Measurements from ENCODE around the gene CETN1.

The CETN1 gene

DNA sequence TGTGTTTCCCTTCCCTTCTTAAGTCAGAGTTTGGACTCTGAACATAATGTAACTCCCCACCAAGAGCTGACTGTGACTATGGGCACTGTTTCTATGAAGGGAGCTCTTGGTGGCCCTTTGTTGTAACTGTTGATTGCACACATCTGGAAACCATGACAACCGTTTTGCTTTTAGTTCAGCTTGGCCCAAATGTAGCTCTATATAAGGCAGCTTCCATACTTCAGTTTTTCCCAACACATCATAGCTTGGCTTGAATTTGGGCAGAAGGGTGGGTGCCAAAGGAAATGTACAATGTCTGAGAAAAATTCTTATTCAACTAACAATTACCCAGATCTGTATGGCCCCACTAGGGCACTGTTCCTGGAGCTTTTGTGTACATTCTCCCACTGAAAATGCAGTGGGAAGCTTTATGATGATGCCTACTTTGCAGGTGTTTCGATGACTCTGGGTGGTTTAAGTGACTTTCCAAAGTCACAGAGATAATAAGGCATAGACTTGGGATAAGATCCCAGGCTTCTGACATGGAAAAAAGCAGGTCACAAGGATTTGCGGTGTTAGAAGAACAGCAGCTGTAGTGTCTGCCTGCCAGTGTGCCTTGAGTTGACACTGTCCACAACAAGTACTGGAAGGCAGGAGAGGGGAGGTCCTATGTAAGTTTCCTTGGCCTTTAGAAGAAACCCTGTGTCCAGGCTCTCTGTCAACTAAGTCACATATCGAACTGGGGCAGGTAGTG lies 2.4 kb upstream of the CETN1 start:
- no peak for DNase-seq

DNA sequence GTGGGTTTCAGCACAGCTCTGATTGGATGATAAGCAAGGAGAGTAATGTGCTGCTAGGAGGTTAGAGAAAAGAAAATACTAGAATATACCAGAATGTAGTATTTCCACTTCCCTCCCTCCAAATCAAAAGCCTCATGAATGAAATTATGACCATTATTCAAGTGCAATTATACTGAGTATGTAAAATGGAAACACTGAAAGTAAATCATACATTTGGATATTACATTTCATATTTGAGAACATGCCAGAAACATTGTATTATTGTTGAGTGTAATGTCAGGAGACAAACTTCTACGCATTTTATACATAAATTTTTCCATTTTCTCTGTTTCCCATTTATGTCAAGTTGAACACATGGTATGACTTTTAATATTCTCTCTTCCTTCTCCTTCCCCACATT lies 942 bp upstream of the CETN1 start:
- DNase-seq = no peak

DNA sequence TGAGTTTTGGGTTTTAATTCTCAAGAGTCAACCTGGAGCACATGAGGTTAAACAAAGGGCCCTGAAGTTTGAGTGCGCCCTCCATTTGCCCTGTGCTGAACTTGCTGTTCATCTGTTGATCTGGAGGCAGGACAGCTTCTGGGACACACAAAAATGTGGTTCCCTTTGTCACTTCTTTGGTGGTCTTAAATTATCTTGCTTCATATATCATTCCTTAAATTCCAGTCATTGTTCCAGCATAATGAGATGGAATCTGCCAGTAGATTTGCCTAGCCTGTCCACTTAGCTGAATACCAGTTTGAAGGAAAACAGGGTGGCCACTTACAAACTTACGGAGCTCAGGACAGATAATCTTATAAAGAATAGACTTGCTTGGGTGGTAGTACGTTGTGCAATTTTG lies 916 bp downstream of the CETN1 start:
- DNase-seq = no peak

DNA sequence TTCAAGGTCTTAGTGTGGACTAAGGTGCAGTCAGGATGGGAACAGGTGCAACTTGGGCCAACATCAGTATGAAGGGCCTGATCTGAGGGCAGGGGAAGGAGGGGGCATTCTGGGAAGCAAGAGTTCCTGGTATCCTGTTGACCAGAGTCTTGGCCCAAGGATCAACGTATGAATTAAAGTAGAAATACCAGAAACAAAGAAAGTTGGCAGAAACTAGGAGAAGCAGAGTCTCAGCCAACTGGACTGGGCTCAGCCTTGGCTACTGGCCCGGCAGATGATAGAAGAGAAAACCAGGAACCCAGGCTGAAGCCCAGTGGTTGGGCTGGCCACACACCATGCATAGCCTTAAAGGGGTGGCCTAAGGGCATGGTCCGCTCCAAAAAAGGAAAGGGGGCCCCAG lies 2.3 kb downstream of the CETN1 start:
- DNase-seq = no peak

DNA sequence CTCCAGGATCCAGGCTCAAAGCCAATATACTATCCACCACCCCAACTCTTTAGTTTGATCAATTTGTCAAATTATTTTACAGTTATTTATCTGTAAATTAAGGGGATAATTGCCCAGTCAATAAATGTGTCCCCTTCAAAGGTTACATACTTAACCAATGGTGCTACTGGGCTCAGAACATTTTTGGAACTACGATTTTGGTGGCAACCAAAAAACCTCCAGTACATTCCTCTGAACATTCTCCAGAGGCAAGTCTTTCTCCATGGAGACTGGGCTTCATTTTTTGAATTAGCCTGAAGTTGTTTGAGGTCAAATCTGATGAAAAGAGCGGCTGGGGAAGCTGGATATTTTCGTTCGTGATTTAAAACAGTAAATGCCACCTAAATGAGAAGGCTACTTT lies 14.9 kb downstream of the CETN1 start:
- DNase-seq = no peak

DNA sequence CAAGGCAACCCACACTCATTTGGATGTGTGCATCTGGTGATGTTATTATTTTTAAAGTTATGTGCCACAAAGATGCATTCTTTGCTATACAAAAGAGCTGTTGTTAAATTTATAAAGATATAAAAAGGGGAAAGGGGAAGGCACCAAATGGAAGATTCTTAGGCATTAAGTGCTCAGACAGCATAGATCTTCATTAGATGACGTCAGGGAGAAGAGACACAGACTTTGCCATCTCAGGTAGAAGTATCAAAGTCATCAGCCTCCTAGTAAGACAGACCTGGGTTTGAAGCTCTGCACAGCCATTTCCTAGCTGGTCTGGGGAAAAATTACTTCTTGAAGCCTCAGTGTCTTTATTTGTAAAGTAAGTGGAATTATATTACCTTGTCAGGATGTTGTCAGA lies 15.4 kb downstream of the CETN1 start:
- no peak for DNase-seq

DNA sequence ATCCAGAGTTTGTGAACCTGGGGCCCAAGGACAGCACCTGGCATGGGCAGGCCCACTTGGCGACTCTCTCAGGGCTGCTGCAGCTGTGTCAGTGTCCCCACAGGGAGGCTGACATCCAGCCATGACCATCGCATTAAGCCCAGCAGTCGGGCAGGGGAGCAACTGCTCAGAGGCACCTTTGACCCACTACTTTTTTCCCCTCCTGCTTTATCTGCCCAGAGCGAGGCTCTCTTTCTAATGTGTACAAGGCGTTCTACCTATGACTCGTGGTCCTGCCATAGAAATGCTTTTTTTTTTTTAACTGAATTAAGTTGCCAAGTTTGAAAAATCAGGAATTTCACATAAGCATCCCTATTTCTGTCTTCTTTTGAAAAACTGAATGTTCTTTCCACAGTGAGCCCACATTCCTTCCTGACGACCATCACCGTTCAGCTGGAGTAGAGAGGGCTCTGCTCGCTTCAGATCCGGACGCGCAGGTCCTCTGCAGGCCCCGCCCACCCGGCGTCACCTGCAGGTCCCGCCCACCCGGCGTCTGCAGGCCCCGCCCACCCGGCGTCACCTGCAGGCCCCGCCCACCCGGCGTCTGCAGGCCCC lies 16.2 kb downstream of the CETN1 start:
- no peak for DNase-seq

DNA sequence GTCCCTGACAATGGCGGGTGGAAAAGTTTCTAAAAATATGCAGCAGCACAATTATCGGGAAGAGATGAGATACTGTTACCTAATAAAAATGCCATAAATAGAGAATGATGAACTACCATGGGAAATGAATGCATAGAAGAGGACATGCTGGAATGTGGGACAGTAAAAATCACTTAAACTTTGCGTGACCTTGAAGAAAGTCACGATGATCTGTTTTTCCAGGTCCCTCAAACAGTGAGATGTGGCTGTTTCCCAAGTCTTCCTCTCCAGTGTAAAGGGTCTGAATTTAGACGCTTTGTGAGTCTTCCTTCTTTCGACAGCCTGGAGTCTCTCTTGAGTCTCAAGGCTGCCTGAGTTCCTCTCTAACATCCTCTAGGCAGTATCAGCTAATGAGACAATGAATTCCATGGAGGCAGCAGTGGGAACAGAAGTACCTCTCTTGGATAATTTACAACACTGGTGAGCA lies 18.0 kb downstream of the CETN1 start:
- DNase-seq = no peak

DNA sequence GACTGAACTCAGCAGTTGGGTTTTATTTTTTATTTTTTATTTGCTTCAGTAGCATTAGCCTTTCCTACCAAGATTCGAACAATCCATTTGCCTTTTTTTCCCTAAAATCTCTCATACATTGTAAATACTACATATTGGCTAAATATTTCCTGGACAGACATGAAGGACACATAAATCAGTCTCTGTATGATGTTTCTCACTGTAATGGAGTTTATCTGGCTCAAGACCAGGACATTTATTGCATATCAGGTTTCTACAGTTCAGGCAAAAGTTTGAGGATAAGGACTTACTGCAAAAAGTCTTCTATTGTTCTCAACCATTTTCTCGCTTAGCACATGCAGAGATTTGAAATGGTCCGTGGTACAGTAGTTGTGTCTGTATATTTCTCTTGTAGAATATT lies 19.9 kb downstream of the CETN1 start:
- DNase-seq = no peak

DNA sequence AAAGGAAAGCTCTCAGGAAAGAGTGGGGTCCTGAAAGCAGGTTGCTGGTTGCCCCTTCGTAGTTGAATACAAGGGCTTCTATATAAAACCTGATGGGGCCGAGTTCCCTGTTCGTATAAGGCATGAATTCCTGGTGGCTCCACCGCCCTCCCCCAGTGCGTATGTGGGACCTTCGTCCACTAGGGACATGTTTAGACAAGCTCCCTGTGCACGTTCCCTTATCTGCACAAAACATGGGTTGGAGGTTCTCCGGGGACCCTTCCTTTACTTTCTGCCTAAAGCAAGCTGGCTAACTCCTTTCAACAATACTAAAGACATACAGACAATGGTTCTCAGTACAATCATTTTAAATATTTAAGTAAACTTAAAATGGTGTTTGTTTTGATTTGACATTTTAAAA lies 24.6 kb downstream of the CETN1 start:
- DNase-seq = no peak

DNA sequence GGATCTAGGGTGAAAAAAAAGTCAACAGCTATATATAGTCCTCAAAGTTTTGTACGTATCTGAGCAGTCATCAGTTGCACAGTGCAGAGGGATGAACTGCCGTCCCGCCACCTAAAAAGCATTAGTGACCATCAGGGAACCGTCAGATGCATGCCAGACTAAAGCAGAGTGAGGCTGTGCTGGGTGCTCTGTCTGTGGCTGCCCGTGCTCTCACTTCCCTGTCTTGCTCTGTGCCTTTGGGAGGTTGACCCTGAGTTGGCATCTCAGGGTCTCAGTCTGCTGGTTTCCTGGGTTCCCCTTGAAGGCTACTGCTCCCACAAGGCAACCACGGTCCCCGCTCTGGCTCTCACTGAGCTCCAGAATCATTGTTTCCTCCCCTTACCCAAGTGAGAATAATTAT lies 27.8 kb downstream of the CETN1 start:
- no peak for DNase-seq

DNA sequence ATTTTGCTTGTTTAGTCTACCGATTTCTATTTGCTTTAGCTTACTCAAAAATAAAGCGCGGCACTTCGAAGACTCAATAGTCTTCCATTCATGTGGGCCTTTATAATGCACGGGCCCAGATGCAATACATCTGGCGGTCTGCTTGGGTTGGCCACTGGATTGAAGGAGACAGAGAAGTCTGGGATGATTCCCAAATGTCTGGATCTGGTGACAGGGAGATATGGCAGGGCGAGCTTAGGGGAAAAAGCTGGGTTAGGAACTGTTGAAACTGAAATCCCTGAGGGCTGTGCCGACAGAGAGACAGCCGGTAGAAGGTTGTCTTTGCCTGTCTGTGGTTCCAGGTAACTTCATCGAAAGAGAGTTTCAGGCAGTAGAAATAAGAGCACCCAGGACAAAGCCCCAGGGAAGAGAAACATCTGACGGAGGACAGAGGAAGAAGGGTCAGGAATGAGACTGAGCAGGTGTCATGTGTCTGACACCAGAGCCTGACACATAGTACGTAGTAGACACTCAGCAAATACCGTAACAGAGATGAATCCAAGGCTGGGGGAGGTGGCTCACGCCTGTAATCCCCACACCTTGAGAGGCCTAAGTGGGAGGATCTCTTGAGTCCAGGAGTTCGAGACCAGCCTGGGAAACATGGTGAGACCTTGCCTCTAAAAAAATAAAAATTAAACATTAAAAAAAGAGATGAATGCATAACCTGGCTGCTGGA lies 30.2 kb downstream of the CETN1 start:
- DNase-seq = no peak

DNA sequence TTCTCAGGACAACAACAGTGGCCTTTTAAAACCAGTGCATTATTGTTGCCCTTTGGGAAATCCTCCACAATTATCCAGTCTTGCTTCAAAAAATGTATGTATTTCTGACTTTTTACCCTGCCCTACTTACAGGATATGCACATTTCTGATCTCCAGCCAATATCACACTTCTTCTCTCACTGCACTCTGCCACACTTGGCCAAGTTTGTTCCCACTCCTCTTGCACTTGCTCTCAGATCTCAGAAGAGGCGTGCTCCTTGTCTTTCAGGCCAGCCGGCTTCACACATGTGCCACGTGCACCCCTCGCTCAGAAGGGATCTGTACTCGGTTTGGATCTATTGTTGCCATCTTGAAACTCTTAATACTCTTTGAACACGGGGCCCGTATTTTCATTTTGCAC lies 32.0 kb downstream of the CETN1 start:
- no peak for DNase-seq

DNA sequence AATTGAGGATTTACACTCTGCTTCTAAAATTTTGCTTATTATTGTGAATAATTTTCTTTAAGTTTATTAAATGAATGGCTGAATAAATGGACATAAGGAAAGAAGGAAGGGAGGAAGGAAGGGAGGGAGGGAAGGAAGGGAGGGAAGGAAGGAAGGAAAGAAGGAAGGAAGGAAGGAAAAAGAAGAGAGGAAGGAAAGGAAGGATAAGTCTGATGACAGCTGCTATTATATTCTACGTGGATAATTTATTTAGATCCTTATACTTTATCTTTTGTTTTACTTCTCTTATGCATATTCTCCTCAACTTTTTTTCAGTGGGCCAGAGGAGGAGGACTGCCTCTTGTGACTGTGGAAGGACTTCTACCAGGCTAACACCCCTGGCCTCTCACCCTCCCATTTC lies 34.0 kb downstream of the CETN1 start:
- DNase-seq = no peak

DNA sequence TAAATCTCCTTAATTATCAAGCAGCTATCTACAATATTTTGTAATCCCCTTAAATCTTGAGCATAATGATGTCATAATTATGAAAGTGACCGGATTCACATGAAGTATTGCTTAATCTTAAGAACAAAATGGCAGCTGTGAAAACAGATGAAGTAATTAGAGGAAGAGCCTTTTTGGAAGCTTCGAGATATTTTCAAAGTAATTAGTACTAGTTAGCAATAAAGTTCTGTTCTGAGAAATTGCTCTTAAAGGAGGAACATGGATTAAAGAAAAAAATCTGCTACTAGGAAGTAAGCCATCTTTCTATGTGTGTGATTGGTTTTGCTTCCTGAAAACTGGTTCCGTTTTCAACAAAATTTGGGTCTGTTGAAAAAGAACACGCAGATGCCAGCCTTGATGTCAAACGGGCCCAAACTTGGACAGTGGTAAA lies 34.9 kb downstream of the CETN1 start:
- no peak for DNase-seq

DNA sequence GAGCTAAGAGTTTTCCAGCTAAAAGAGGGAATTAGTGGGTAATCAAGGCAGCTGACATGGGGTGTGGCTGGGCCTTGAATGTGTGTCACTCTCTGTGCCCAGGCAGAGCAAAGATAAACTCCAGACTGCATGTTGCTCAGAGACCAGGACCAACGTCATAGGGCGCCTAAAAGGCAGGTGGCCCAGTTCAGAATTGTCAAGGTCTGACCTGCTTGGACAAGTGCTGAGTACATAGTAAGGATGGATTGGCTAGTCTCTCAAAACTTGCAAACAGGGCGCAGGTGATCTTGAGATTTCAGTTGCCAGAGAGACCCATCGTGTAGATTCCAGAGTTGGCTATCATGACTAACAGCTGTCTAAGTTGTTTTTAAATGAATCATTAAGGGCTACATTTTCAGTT lies 35.6 kb downstream of the CETN1 start:
- DNase-seq = no peak

DNA sequence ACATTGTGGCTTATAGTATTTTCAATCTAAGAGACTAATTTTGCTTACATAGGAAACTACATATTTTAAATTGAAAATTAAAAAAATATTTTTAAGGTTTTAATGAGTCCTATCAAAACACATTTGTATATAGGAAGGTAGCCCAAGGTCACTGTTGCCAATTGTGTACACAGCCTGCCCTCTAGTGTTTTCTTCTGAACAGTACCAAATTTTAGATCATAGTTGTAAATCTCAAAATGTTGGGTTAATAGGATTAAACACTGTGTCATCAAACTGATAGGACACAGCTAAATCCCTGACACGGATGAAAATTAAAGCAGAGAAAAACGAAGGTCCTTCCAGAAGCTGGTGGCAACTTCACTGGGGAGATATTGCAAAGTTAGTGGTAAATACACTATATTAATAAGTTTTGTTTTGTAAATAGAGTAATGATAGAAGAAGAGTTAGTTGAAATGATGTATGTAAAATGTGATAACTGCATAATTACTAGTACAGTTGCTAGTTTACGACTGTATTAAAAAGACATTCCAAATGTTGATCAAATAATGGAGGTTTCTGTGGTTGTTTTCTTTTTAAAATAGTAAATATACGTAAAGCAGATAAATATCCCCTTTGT lies 36.3 kb downstream of the CETN1 start:
- DNase-seq = no peak

DNA sequence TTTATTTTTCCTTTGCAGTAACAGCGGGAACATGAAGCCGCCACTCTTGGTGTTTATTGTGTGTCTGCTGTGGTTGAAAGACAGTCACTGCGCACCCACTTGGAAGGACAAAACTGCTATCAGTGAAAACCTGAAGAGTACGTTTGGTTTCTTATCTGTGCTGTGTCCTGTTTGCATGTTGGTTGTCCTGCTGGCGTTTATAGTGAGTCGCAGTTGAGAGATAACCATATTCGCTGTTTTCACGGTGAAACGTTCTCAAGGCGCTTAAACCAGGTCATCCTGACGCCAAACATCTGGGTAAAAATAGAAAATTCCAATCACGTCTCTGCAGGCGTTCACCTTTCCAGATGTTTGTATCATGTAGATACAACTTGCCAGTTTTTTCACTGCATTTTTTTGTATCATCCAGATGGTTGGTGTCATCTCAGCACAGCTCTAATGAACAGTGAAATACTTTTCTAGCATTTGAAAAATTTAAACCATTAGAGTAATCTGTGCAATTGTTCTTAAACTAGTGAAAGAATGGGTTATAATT lies 37.9 kb downstream of the CETN1 start:
- DNase-seq = no peak

DNA sequence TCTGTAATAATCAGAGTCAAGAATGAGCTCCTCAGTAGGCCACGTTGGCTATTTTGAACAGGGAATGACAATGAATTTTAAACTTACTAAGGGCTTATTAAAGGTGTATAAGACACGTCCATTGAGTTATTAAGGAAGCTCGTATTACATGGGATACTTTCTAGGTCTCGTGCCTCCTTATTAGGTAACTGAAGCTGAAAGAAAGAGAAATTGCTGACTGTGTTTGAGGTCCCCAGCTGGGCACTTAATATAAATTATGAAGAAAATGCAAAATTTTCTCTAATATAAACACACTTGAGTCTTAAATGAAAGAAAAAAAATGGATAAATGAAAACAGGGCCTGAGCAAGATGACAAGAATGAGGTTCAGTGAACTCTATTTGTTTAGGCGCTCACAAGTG lies 38.4 kb downstream of the CETN1 start:
- DNase-seq = no peak

DNA sequence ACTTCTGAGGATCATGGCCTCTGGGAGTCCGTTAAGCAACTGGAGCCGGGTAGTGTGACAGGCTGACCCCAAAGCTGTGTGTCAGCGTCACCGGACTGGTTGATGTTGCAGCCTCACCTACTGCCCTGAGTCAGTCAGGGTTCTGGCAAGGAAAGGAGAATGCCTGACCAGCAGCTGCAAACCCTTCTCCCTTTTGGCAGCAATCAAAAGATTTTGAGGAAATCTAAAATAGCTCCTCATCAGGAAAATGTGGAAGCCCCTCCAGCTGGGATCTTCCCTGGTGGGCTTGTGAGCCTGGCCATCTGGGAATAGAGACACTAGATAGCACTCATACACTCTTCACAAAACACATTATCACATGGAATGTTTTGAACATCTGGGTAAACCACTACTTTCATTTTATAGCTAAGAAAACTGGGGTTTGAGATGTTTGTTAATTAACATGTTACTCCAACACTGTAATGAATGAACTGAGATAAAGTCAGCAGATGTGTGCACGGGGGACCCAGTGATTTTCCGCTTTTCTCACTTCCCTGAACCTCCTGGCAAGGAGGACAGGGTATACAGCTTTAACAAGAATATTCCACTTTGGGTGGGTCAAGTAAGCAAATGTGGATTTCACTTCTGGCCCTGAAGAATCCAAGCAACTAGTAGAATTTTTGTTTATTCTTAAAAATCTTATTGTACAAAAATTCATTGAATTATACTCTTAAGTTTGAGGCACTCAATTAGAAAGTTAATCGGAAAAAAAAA lies 41.3 kb downstream of the CETN1 start:
- DNase-seq = no peak

DNA sequence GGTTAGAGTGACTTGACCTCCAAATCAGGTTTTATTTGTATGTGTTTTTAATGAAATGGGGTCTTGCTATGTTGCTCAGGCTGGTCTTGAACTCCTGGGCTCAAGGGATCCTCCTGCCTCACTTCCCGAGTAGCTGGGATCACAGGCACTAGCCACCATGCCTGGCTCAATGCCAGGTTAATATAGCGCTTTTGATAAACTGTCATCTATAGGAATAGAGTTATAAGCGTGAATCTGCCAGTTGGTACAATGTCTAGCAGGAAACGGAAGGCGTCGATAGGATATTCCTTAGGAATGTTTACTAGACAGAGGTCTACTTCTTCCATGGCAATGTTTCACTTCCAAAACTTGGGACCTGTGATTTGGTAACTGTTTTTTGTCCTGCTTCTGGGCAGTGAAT lies 42.1 kb downstream of the CETN1 start:
- DNase-seq = no peak

DNA sequence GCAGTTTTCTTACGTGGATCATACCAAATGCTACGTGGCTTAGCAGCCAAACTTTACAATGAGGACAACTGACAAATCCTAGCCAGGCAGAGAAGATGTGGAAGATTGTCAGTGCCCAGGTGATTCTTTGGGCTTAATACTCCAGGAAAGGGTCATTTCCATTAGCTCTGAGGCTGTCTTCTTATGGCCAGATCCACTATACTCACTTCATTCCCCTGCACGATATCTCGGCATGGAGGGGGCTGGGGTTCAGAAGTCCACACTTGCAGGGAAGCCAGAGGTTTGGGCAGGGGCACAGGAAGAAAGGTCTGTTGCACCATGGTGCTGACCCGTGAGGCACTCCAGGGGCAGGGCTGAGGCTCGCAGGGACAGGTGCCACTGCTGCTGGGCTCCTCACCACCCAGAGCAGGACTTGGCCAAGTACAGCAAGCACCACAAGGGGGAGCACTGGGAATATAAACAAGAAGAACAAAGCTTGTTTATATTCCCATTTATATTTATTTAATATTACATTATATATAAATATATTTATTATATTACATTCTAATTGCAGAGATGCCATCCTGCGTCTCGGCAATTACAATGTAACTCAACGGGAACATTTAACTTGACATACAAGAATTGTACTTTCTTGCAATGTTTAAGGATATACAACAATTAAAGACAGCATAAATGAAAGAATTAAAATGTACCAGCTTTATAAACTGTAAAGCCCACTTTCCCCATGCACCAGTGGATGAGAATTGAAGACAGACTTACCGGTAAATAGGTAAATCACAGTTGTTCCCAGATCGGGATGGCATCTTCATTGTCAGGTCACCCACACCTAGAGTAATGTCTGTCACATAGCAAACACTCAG lies 43.8 kb downstream of the CETN1 start:
- DNase-seq = no peak
